ENCODE results near the gene OPRL1.
A peak's percentile ranks its signal among the peaks of the same experiment; 100 is the strongest.
"Not testable (repeated sequence)": the region's sequence is repeated elsewhere in the genome, so short reads cannot be mapped to it uniquely, and the experiment has no call there.

OPRL1 gene

GRCh38 chr20:64106435-64106961 is 26.6 kb downstream of the OPRL1 start:
- DNase-seq: no peak

GRCh38 chr20:64106981-64107735 is 27.3 kb downstream of the OPRL1 start, which contains the start of gene NPBWR2:
TSS of gene NPBWR2 (minus strand) at chr20:64107565. CDS start at chr20:64106831, 734 bp downstream.
- DNase-seq: no peak

- no peak for DNase-seq
Observed at GRCh38 chr20:64107736-64108457, 28.0 kb downstream of the OPRL1 start.

GRCh38 chr20:64108731-64109681 is 29.1 kb downstream of the OPRL1 start:
- no peak for DNase-seq

GRCh38 chr20:64109831-64110391 is 30.0 kb downstream of the OPRL1 start:
- no peak for DNase-seq

- no peak for DNase-seq
Observed at GRCh38 chr20:64110411-64111068, 30.7 kb downstream of the OPRL1 start.

- no peak for DNase-seq
Observed at GRCh38 chr20:64111841-64112641, 32.2 kb downstream of the OPRL1 start.

- no peak for DNase-seq
Observed at GRCh38 chr20:64112691-64113443, 33.0 kb downstream of the OPRL1 start.

- no peak for DNase-seq
Observed at GRCh38 chr20:64113444-64113775, 33.5 kb downstream of the OPRL1 start.

GRCh38 chr20:64113796-64114355 is 34.0 kb downstream of the OPRL1 start:
- DNase-seq: no peak

GRCh38 chr20:64114356-64114971 is 34.6 kb downstream of the OPRL1 start:
- DNase-seq: no peak

- DNase-seq: peak in 1 of 2 donors; percentile 40
Observed at GRCh38 chr20:64115171-64115911, 35.5 kb downstream of the OPRL1 start.

- DNase-seq: no peak
Observed at GRCh38 chr20:64116016-64116415, 36.1 kb downstream of the OPRL1 start.

- DNase-seq: no peak
Observed at GRCh38 chr20:64116541-64117431, 36.9 kb downstream of the OPRL1 start.

- DNase-seq: not testable (repeated sequence)
Observed at GRCh38 chr20:64117432-64117777, 37.5 kb downstream of the OPRL1 start.

- no peak for DNase-seq
Observed at GRCh38 chr20:64119301-64119680, 39.4 kb downstream of the OPRL1 start.

GRCh38 chr20:64119681-64120341 is 39.9 kb downstream of the OPRL1 start:
- DNase-seq: no peak

Measured in hippocampal formation (tissue), 2 donors.